K562 (cell line): Measurements from ENCODE around the gene SLC30A4.

Source experiments
- HNRNPH1 ChIP-seq: fragments of 200-400 bp; formaldehyde crosslinking; optimal IDR thresholded peaks from 2 replicates; pipeline ENCODE3; 2017; ENCODE audit warnings: low read depth, mild to moderate bottlenecking, low read length, moderate library complexity
- SMC3 ChIP-seq: conservative IDR thresholded peaks from 2 replicates; pipeline ENCODE4 v1.6.1; 2011; ENCODE audit warnings: low read depth, low read length, improper control_type of control experiment; ENCODE audit not compliant: insufficient read depth
- TAF1 ChIP-seq: IDR thresholded peaks from 2 replicates; pipeline ENCODE4 v1.6.1; 2011; ENCODE audit warnings: mild to moderate bottlenecking, low read length, moderate library complexity; ENCODE audit not compliant: insufficient read depth, control insufficient read depth, severe bottlenecking; ENCODE audit errors: extremely low read depth
- ZNF274 ChIP-seq: IDR thresholded peaks from 2 replicates; pipeline ENCODE4 v1.6.1; 2011; ENCODE audit warnings: low read depth, mild to moderate bottlenecking, low read length, moderate library complexity, borderline replicate concordance
- TF ChIP-seq, protein P1 (sequence below), 3 experiments: IDR thresholded peaks in 2 of 3; conservative IDR thresholded peaks in 1 of 3; 2 replicates each; pipeline ENCODE4 v1.5.1; 2011 to 2012; ENCODE audit warnings: low read length in 3 of 3, mild to moderate bottlenecking in 3 of 3, control low read depth in 2 of 3, improper control_type of control experiment in 1 of 3, inconsistent platforms in 1 of 3, low read depth in 1 of 3, mixed read lengths in 1 of 3, moderate library complexity in 1 of 3; ENCODE audit not compliant: insufficient read depth in 2 of 3
- TF ChIP-seq, protein P2 (sequence below), 2 experiments: fragments of 450-650 bp in 1 of 2; sonication (generic) in 1 of 2; formaldehyde crosslinking; conservative IDR thresholded peaks; 2 replicates each; pipeline versions ENCODE4 v1.4.0 to v1.8.1; 2020 to 2022; ENCODE audit warnings: mild to moderate bottlenecking in 1 of 2, missing genetic modification reagents in 1 of 2

DNA sequence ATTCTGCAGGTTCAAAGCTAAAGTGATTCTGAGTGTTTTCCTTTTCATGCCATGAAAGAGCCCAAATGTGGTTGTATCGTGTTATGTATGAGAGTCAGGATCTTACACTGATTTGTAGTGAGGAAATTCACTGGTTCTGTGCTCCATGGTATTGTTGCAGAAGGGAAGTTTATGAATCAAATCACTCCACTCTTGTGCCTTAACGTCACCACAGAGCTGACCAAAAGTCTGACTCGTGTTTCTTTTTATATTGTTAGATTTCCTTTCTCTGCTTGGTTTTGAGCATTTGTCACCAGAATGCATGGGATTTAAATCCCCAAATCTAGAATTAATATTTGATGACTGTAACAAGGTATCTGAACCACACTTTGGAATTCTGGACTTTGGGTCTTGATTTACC is 29.1 kb upstream of the SLC30A4 start:
- TF ChIP-seq HNRNPH1 (no peak), TAF1 (no peak), ZNF274 (no peak), SMC3 (no peak)
- TF ChIP-seq, protein P1, sequence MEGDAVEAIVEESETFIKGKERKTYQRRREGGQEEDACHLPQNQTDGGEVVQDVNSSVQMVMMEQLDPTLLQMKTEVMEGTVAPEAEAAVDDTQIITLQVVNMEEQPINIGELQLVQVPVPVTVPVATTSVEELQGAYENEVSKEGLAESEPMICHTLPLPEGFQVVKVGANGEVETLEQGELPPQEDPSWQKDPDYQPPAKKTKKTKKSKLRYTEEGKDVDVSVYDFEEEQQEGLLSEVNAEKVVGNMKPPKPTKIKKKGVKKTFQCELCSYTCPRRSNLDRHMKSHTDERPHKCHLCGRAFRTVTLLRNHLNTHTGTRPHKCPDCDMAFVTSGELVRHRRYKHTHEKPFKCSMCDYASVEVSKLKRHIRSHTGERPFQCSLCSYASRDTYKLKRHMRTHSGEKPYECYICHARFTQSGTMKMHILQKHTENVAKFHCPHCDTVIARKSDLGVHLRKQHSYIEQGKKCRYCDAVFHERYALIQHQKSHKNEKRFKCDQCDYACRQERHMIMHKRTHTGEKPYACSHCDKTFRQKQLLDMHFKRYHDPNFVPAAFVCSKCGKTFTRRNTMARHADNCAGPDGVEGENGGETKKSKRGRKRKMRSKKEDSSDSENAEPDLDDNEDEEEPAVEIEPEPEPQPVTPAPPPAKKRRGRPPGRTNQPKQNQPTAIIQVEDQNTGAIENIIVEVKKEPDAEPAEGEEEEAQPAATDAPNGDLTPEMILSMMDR (IDR thresholded peaks at IDR 0.05 in 2 of 3, conservative IDR thresholded peaks at IDR 0.05 in 1 of 3; ENCODE audit: insufficient read depth in 2 of 3, low read depth in 1 of 3, low read length in 3 of 3): no peak
- TF ChIP-seq, protein P2, sequence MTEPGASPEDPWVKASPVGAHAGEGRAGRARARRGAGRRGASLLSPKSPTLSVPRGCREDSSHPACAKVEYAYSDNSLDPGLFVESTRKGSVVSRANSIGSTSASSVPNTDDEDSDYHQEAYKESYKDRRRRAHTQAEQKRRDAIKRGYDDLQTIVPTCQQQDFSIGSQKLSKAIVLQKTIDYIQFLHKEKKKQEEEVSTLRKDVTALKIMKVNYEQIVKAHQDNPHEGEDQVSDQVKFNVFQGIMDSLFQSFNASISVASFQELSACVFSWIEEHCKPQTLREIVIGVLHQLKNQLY (CRISPR knock-in tag; conservative IDR thresholded peaks at IDR 0.05): no peak
